ENCODE results near the gene SNX19. TPM values are rescaled to one million over a fixed set of nuclear protein-coding genes. Genes with fewer than 3 reads are reported as not detected.

The SNX19 gene
- total RNA-seq, 1 experiment from 2014 or later, result 34.4 TPM

- no peak overlapping the region for H3K27ac ChIP-seq (ENCODE audit: insufficient read length, low read depth, low read length)
- no peak for DNase-seq
- no peaks in the 10 kb centered on the region for H3K27me3 ChIP-seq (ENCODE audit: insufficient read depth, low read length)
- no peak overlapping the region for H3K18ac ChIP-seq (ENCODE audit: insufficient read length, low read depth, low read length)
- H3K23ac ChIP-seq (ENCODE audit: insufficient read length, low read depth, low read length), result no peak overlapping the region
- no peaks in the 10 kb centered on the region for H3K23me2 ChIP-seq (ENCODE audit: insufficient read length, low read depth, low read length, poor library complexity, severe bottlenecking)
- 0 out of 7 replicates have a peak, but pooled peaks cover 0 to 3% (median 0%) of the 10 kb centered on the region in 3 experiments for H3K36me3 Mint-ChIP-seq (ENCODE audit: insufficient read depth in 1 of 3, low read depth in 3 of 3)
- H3K56ac ChIP-seq (ENCODE audit: insufficient read length, low read depth, low read length), result no peak overlapping the region
- no peak overlapping the region for H4K5ac ChIP-seq (ENCODE audit: insufficient read length, low read depth, low read length)
- H3K4ac ChIP-seq (ENCODE audit: low read depth, low read length), result no peak overlapping the region
- no peak overlapping the region for H3K9ac ChIP-seq (ENCODE audit: extremely low read depth, insufficient read length, low read length)
- no CpG with 5 or more reads among the region's 8 CpGs for WGBS (ENCODE audit: extremely low coverage, insufficient read length, low lambda C conversion rate)
- H4K8ac ChIP-seq (replicated peaks; ENCODE audit: insufficient read length, low read depth, low read length), result no peak overlapping the region
- no peak overlapping the region for H2BK120ac ChIP-seq (ENCODE audit: low read depth, low read length, poor library complexity, severe bottlenecking)
- H3K27ac Mint-ChIP-seq, result no peak overlapping the region
- no peak overlapping the region for H2AK5ac ChIP-seq (ENCODE audit: insufficient read length, low read length)
- H2AFZ ChIP-seq (ENCODE audit: low read length), result no peak overlapping the region
- H3K4me3 Mint-ChIP-seq, result no peak overlapping the region
- H3K14ac ChIP-seq (ENCODE audit: insufficient read depth, low read length), result no peak overlapping the region
- no peak overlapping the region for H3K4me2 ChIP-seq (ENCODE audit: insufficient read depth, insufficient read length, low read length)
- no peaks in the 10 kb centered on the region for H3K4me1 ChIP-seq (ENCODE audit: insufficient read depth, low read length)
- no peak overlapping the region for H2BK20ac ChIP-seq (ENCODE audit: low read depth, low read length, poor library complexity, severe bottlenecking)
- no peaks in the 10 kb centered on the region for H3K79me2 ChIP-seq (ENCODE audit: insufficient read depth, low read length)
- H3K27me3 Mint-ChIP-seq (ENCODE audit: low read depth), result peaks cover 12% of the 10 kb centered on the region
- H4K91ac ChIP-seq (ENCODE audit: insufficient read length, low read depth, low read length), result no peak overlapping the region
- no peak overlapping the region for H2BK5ac ChIP-seq (ENCODE audit: insufficient read length, low read length)
- no peak overlapping the region for H3T11ph ChIP-seq (ENCODE audit: low read length)
- H4K20me1 ChIP-seq (ENCODE audit: control insufficient read depth, insufficient read depth, insufficient read length), result no peaks in the 10 kb centered on the region
- H3K9me3 Mint-ChIP-seq, result peaks cover 3 to 7% of the 10 kb centered on the region in 2 experiments; a peak in 2 of 5 replicates
- no peak overlapping the region for H2BK15ac ChIP-seq (ENCODE audit: low read depth, low read length)
- H2BK12ac ChIP-seq (ENCODE audit: insufficient read length, low read depth, low read length), result no peak overlapping the region
- no peaks in the 10 kb centered on the region for H3K9me3 ChIP-seq (ENCODE audit: control insufficient read depth, low read depth, low read length)
- no peak for TF ChIP-seq CTCF (conservative IDR thresholded peaks at IDR 0.05)
- peaks cover 4 to 9% of the 10 kb centered on the region in 2 experiments for H3K4me1 Mint-ChIP-seq
- H3K79me1 ChIP-seq (ENCODE audit: insufficient read depth, low read depth, low read length, poor library complexity, severe bottlenecking), result no peaks in the 10 kb centered on the region
These were observed 68.8 kb downstream of the SNX19 start for GRCh38 chr11:130847517-130847916.

Data from H9 (cell line).